Activated B cell treated with CpG ODN at 0.5 μM for 24 hours (primary cell): ENCODE data around the gene METAP1. TPM values are rescaled to one million over a fixed set of nuclear protein-coding genes. Genes with fewer than 3 reads are reported as not detected.
"Not testable (repeated sequence)": the region's sequence is repeated elsewhere in the genome, so short reads cannot be mapped to it uniquely, and the experiment has no call there.

Experiments
- ATAC-seq: fragments of 200-7000 bp; cut with Tn5 transposase; one replicate; pipeline ENCODE4 v1.10.0; 2021; ENCODE audit warnings: low read depth, mild to moderate bottlenecking, moderate library complexity
- CTCF ChIA-PET: fragments of 350-600 bp; sonication (Branson Sonifier 250); formaldehyde crosslinking; loops from one replicate; lab custom pipeline; 2021; ENCODE audit warnings: antibody characterized with exemption; lab: Charles Lee
- POLR2A ChIA-PET: fragments of 350-600 bp; sonication (Branson Sonifier 250); formaldehyde crosslinking; loops from one replicate; lab custom pipeline; 2021; ENCODE audit warnings: antibody characterized with exemption; lab: Charles Lee
- DNase-seq: peaks from one replicate; pipeline ENCODE4 v3.0.0; 2022
- H3K27ac Mint-ChIP-seq: one replicate; pipeline ENCODE4 v1.8.0; 2020; ENCODE audit warnings: mixed read lengths
- H3K27me3 Mint-ChIP-seq: one replicate; pipeline ENCODE4 v1.8.0; 2021; ENCODE audit warnings: mixed read lengths
- H3K36me3 Mint-ChIP-seq: one replicate; pipeline ENCODE4 v1.8.0; 2021; ENCODE audit warnings: low read depth, mixed read lengths
- H3K4me1 Mint-ChIP-seq: one replicate; pipeline ENCODE4 v1.8.0; 2021; ENCODE audit warnings: mixed read lengths
- H3K4me3 Mint-ChIP-seq: one replicate; pipeline ENCODE4 v1.8.0; 2020; ENCODE audit warnings: mild to moderate bottlenecking, mixed read lengths
- H3K9me3 Mint-ChIP-seq: one replicate; pipeline ENCODE4 v1.8.0; 2020; ENCODE audit warnings: mixed read lengths
- intact Hi-C: fragments of 100-400 bp; cut with micrococcal nuclease; formaldehyde crosslinking; loops from one replicate; pipeline ENCODE4 v1.15.1; 2024
- total RNA-seq: library from RNA; stranded (reverse); gene quantifications from 2 replicates; pipeline ENCODE4 v1.2.3, GENCODE V29; 2022
- TF ChIP-seq, protein P1 (sequence below): fragments of 200-600 bp; IDR thresholded peaks from one replicate; pipeline ENCODE4 v1.8.0; 2022; ENCODE audit warnings: antibody characterized with exemption, mild to moderate bottlenecking

METAP1 gene
- total RNA-seq, 1 donor from 2014 or later = 38.6 TPM

DNA sequence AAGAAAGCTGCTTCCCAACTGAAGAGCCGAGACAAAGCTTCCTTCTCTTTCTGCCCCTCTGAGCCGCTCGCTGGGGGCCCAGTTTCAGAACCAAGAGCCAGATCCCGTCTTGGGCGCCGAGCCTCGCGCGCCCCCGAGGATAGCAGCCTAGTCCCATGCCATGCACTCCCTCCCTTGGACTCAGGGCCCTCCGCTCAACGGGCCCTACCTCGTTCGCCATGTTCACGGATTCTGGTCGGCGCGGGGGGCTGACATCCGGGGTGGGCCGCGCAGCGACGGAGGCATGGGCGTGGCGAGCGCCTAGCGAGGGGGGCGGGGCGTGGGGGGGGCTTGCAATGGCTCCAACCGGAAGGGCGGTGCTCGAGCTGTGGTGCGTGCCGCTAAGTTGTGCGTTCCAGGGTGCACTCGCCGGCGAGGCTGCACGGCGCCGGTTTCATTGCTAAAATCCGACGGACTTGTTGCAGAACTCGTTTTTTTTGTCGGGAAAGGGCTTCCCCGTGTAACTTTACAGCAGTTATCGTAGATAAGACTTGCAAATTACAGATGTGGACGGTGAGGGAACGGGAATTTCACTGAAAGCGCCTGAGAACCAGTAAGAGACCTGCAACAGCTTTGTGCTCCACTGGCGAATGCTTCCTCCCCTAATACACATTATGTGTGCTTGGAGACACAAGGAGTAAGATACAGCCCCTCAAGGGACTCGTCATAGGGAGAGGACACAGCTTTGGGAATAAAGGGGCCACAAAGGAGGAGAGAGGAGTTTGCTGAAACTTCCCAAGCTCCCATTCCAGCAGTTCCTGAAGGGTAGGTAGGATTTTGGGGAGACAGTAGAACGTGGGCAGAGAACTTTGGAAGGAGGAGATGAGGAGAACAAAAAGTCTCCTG is 93.2 kb downstream of the METAP1 start, which contains the start of gene ADH5:
Gene ADH5, minus strand, starts transcription at position 308 of the 885 bp plus-strand sequence. Its CDS starts 88 bp downstream, at position 220.
- ATAC-seq (peak; percentile 95), DNase-seq (peak; percentile 77)
- Mint-ChIP-seq H3K36me3 (peaks cover 27% of the 10 kb centered on the region), H3K9me3 (no peaks in the 10 kb centered on the region), H3K27ac (peak within 1 kb of the TSS; percentile 99), H3K4me3 (peak within 1 kb of the TSS; percentile 99), H3K4me1 (peaks cover 41% of the 10 kb centered on the region), H3K27me3 (no peaks in the 10 kb centered on the region)
- POLR2A ChIA-PET = interaction anchor here (0.6 to 3.2 kb wide), 32 partner anchors 10 to 946 kb away, joined by 3 to 49 read pairs (median 5); partner anchors contain the start of genes DAPP1, DNAJB14, EIF4E and H2AZ1
- TF ChIP-seq, protein P1, sequence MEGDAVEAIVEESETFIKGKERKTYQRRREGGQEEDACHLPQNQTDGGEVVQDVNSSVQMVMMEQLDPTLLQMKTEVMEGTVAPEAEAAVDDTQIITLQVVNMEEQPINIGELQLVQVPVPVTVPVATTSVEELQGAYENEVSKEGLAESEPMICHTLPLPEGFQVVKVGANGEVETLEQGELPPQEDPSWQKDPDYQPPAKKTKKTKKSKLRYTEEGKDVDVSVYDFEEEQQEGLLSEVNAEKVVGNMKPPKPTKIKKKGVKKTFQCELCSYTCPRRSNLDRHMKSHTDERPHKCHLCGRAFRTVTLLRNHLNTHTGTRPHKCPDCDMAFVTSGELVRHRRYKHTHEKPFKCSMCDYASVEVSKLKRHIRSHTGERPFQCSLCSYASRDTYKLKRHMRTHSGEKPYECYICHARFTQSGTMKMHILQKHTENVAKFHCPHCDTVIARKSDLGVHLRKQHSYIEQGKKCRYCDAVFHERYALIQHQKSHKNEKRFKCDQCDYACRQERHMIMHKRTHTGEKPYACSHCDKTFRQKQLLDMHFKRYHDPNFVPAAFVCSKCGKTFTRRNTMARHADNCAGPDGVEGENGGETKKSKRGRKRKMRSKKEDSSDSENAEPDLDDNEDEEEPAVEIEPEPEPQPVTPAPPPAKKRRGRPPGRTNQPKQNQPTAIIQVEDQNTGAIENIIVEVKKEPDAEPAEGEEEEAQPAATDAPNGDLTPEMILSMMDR = no peak
- intact Hi-C loops = loop anchor here (1.0 to 2.0 kb wide), 11 partner anchors 30 to 945 kb away; partner anchors contain the start of genes DAPP1, EIF4E, H2AZ1 and LAMTOR3
- CTCF ChIA-PET = interaction anchor here (0.9 to 3.9 kb wide), 3 partner anchors 32 to 166 kb away, joined by 3 to 20 read pairs (median 5); partner anchors contain the start of gene METAP1

DNA sequence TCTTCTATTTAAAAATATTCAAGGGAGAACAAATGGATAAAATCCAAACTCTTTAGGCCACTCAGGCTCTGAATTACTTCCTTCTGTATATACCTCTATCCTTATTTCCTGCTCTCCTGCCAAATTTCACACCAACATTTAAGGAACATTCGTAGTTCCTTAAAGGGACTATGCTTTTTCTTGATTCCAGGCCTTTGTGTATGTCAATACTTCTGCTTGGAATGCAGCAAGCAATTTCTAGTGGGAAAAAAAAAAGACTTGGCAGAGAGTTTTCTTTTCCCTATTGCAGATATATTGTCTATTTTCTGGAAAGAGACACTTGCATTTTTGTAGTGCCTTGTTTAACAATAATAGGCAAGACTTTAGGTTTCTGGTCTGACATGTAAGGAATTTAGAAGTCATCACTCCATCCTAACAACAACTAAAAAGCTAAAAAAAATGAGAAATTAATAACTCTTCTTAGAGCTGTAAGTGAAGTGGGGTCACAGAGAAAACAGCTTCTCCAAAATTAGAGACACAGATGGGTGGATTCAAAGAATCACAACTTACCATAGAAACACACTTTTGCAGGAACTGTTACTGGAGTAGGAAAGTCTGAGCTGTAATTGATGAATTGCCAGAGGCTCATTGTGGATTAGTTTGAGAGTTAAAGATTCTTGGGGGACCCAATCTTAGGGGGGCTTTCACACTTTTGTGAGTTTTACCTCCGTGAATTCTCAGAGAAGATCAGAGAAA is 95.1 kb downstream of the METAP1 start:
- TF ChIP-seq, protein P1 = no peak
- DNase-seq (no peak), ATAC-seq (no peak)
- intact Hi-C loops = no loop called here
- Mint-ChIP-seq H3K4me1 (peaks cover 41% of the 10 kb centered on the region), H3K4me3 (no peak overlapping the region), H3K9me3 (no peaks in the 10 kb centered on the region), H3K36me3 (peaks cover 11% of the 10 kb centered on the region), H3K27me3 (no peaks in the 10 kb centered on the region), H3K27ac (no peak overlapping the region)
- POLR2A ChIA-PET = no interaction called here
- CTCF ChIA-PET = interaction anchor here (3.9 kb wide), 1 partner anchor 95 kb away, joined by 20 read pairs; the partner anchor contains the start of gene METAP1

DNA sequence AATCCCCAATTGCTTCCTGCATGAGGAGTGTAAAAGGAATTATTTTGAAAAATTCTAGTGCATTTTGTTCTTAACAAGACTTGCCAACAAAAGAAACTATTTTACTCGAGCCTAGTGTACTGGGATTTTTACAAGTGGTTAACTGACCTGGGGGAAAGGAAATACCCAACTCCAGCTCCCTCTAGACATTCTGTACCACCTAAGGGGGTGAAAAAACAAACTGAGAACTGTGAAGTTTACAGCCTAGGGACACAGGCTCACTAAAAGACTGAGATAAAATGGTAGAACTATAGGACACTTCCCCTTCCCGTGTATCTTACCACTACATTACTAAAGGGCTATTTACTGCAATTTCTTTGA is 95.7 kb downstream of the METAP1 start:
- TF ChIP-seq, protein P1 = no peak
- ChIA-PET CTCF (interaction anchor here (3.9 kb wide), 1 partner anchor 96 kb away, joined by 20 read pairs; the partner anchor contains the start of gene METAP1), POLR2A (no interaction called here)
- DNase-seq (no peak), ATAC-seq (no peak)
- Mint-ChIP-seq H3K4me3 (no peak overlapping the region), H3K4me1 (peaks cover 40% of the 10 kb centered on the region), H3K36me3 (peaks cover 11% of the 10 kb centered on the region), H3K27me3 (no peaks in the 10 kb centered on the region), H3K9me3 (no peaks in the 10 kb centered on the region), H3K27ac (no peak overlapping the region)
- intact Hi-C loops = no loop called here

DNA sequence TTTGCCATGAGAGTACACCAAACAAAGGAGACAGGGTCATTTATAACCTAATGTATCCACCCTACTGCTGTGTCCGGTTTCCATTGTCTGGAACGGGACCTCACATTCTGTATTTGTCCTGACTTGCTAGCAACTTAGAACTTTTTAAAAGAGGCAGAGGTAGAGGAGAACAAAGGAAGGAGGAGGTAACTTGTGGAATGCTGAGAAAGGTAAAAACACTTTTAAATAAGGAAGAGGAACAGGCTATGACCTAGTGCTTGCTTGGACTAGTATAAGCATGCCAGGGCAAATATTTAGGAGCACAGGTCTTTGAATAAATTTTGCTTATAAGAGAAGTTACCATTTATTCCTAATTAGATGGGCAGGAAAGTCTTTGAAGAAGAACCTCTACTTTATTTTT is 96.3 kb downstream of the METAP1 start:
- DNase-seq, H3K27me3 Mint-ChIP-seq, intact Hi-C loops, CTCF ChIA-PET, H3K9me3 Mint-ChIP-seq, H3K4me3 Mint-ChIP-seq, POLR2A ChIA-PET, H3K27ac Mint-ChIP-seq, ATAC-seq: not testable (repeated sequence)
- peaks cover 35% of the 10 kb centered on the region for H3K4me1 Mint-ChIP-seq
- peaks cover 11% of the 10 kb centered on the region for H3K36me3 Mint-ChIP-seq

DNA sequence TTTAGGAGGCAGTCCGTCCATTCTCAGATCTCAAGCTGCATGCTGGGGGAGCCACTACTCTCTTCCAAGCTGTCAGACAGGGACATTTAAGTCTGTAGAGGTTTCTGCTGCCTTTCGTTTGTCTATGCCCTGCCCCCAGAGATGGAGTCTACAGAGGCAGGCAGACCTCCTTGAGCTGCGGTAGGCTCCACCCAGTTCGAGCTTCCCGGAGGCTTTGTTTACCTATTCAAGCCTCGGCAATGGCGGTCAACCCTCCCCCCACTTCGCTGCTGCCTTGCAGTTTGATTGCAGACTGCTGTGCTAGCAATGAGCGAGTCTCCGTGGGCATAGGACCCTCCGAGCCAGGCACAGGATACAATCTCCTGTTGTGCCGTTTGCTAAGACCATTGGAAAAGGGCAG is 103.8 kb downstream of the METAP1 start:
- H3K9me3 Mint-ChIP-seq = no peaks in the 10 kb centered on the region
- no peak for DNase-seq
- H3K27me3 Mint-ChIP-seq = peaks cover 5% of the 10 kb centered on the region
- H3K36me3 Mint-ChIP-seq = no peaks in the 10 kb centered on the region
- intact Hi-C loops = no loop called here
- CTCF ChIA-PET = no interaction called here
- no peaks in the 10 kb centered on the region for H3K4me1 Mint-ChIP-seq
- no peak for ATAC-seq
- TF ChIP-seq, protein P1 = no peak
- H3K27ac Mint-ChIP-seq = no peak overlapping the region
- H3K4me3 Mint-ChIP-seq = no peak overlapping the region
- POLR2A ChIA-PET = no interaction called here

DNA sequence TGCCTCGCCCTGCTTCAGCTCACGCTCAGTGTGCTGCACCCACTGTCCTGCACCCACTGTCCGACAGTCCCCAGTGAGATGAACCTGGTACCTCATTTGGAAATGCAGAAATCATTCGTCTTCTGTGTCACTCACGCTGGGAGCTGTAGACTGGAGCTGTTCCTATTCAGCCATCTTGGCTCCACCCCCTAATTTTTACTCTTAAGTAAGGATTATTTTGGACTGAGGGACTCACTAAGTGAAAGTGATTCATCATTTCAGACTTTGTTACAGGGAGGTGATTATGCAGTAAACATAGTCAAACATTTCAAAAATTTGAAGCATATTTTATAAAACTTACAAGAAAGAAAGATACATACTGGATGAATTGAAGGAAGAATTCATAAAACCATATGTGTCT is 104.3 kb downstream of the METAP1 start:
- CTCF ChIA-PET, H3K4me3 Mint-ChIP-seq, ATAC-seq, H3K9me3 Mint-ChIP-seq, POLR2A ChIA-PET, H3K27me3 Mint-ChIP-seq, H3K27ac Mint-ChIP-seq, H3K4me1 Mint-ChIP-seq, H3K36me3 Mint-ChIP-seq, intact Hi-C loops, DNase-seq: not testable (repeated sequence)
